K562 (cell line): ENCODE results near the gene SLC35A2. TPM values are rescaled to one million over a fixed set of nuclear protein-coding genes. Genes with fewer than 3 reads are reported as not detected.

ENCODE experiments used
- ATAC-seq: fragments of 200-7000 bp; cut with Tn5 transposase; 3 replicates; pipeline ENCODE4 v1.9.1; 2020; ENCODE audit warnings: moderate library complexity
- BruUV-seq: library from RNA; stranded (reverse); fragments of 400-500 nt; replicated peaks from 2 replicates; lab custom pipeline; 2021; lab: Mats Ljungman, UMichigan
- CTCF ChIA-PET: fragments of 300-600 bp; formaldehyde crosslinking; extraction: SDS; loops from one replicate; lab custom pipeline; 2021; ENCODE audit warnings: low intra/inter-chr PET ratio; lab: Yijun Ruan, JAX
- POLR2A ChIA-PET: fragments of 300-600, 350-650 bp; sonication (Branson Sonifier 250); formaldehyde crosslinking; extraction: SDS; loops from one replicate; lab custom pipeline; 2021; ENCODE audit warnings: antibody characterized with exemption, inconsistent platforms; lab: Yijun Ruan, JAX
- DNase-seq, 4 experiments: peaks; one replicate each; pipeline versions ENCODE4 v3.0.0 to v3.0.0-alpha.2; 2011 to 2018; ENCODE audit warnings: low spot score in 3 of 4, mixed read lengths in 3 of 4; ENCODE audit errors: extremely low read depth in 1 of 4
- FAIRE-seq: peaks from 2 replicates; lab custom pipeline; 2011; peaks lifted over from hg19 to GRCh38; lab: Jason Lieb, UNC
- H2AFZ ChIP-seq: 2 replicates; pipeline ENCODE4 v1.6.0; 2011; ENCODE audit warnings: low read depth, low read length, control low read depth, inconsistent platforms
- H3K27ac ChIP-seq: fragments of 200-600 bp; 3 replicates; pipeline ENCODE4 v1.8.0; 2011; ENCODE audit warnings: low read depth, mild to moderate bottlenecking, control low read depth, inconsistent platforms, low read length, moderate library complexity, mixed read lengths; ENCODE audit errors: extremely low read depth
- H3K27me3 ChIP-seq, 2 experiments: fragments of 300-600 bp in 1 of 2; 2 replicates in 1 of 2; 3 replicates in 1 of 2; pipeline versions ENCODE4 v1.6.0 to v1.8.0; 2011; ENCODE audit warnings: inconsistent platforms in 2 of 2, low read length in 2 of 2, mild to moderate bottlenecking in 1 of 2, mixed read lengths in 1 of 2, moderate library complexity in 1 of 2; ENCODE audit not compliant: control insufficient read depth in 2 of 2, insufficient read depth in 2 of 2
- H3K36me3 ChIP-seq: fragments of 300-600 bp; 3 replicates; pipeline ENCODE4 v1.8.0; 2011; ENCODE audit warnings: mild to moderate bottlenecking, low read length, inconsistent platforms; ENCODE audit not compliant: control insufficient read depth, insufficient read depth
- H3K4me1 ChIP-seq, 2 experiments: fragments of 200-600 bp in 1 of 2; replicated peaks in 1 of 2; 2 replicates in 1 of 2; 3 replicates in 1 of 2; pipeline versions ENCODE4 v1.5.1 to v1.8.0; 2011; ENCODE audit warnings: inconsistent platforms in 2 of 2, low read length in 2 of 2, mild to moderate bottlenecking in 1 of 2, mixed read lengths in 1 of 2, moderate library complexity in 1 of 2; ENCODE audit not compliant: control insufficient read depth in 2 of 2, insufficient read depth in 2 of 2
- H3K4me2 ChIP-seq: 2 replicates; pipeline ENCODE4 v1.6.1; 2011; ENCODE audit warnings: low read length, control low read depth, inconsistent platforms, mixed read lengths; ENCODE audit not compliant: insufficient read depth
- H3K4me3 ChIP-seq: fragments of 200-600 bp; sonication (generic), shearing (Covaris generic); 2 replicates; pipeline ENCODE4 v1.5.1; 2016; ENCODE audit warnings: control low read depth, inconsistent platforms
- H3K79me2 ChIP-seq: fragments of 200-600 bp; 3 replicates; pipeline ENCODE4 v1.8.0; 2011; ENCODE audit warnings: low read length, inconsistent platforms; ENCODE audit not compliant: control insufficient read depth, insufficient read depth
- H3K9ac ChIP-seq, 2 experiments: 2 replicates each; pipeline versions ENCODE4 v1.6.0 to v1.6.1; 2011; ENCODE audit warnings: low read depth in 2 of 2, low read length in 2 of 2, control low read depth in 1 of 2, inconsistent platforms in 1 of 2, mild to moderate bottlenecking in 1 of 2, mixed read lengths in 1 of 2; ENCODE audit not compliant: insufficient read depth in 1 of 2
- H3K9me1 ChIP-seq: one replicate; pipeline ENCODE4 v1.6.0; 2011; ENCODE audit warnings: inconsistent platforms, mild to moderate bottlenecking, low read length, moderate library complexity; ENCODE audit not compliant: control insufficient read depth, insufficient read depth
- H3K9me3 ChIP-seq: replicated peaks from 2 replicates; pipeline ENCODE4 v1.5.1; 2011; ENCODE audit warnings: low read depth, low read length, inconsistent platforms; ENCODE audit not compliant: control insufficient read depth, insufficient read depth
- H4K20me1 ChIP-seq: replicated peaks from 2 replicates; pipeline ENCODE4 v1.6.1; 2011; ENCODE audit warnings: low read length, inconsistent platforms, mixed read lengths; ENCODE audit not compliant: control insufficient read depth, insufficient read depth
- CBFA2T3 ChIP-seq: fragments of 450-650 bp; IDR thresholded peaks from 2 replicates; pipeline ENCODE4 v1.6.1; 2017
- CHD4 ChIP-seq: fragments of 200-600 bp; sonication (generic); IDR thresholded peaks from 3 replicates; pipeline ENCODE4 v1.6.1; 2012; ENCODE audit warnings: low read depth, mild to moderate bottlenecking, mixed read lengths, low read length, inconsistent platforms; ENCODE audit not compliant: insufficient read depth, insufficient replicate concordance, poor library complexity, severe bottlenecking
- CREBBP ChIP-seq: IDR thresholded peaks from one replicate; pipeline ENCODE4 v1.6.1; 2012; ENCODE audit warnings: low read depth, mild to moderate bottlenecking, control low read depth, inconsistent platforms, low read length
- FOXO4 ChIP-seq: fragments of 450-650 bp; formaldehyde crosslinking; IDR thresholded peaks from 2 replicates; pipeline ENCODE4 v1.4.0; 2020; ENCODE audit warnings: mild to moderate bottlenecking, moderate library complexity
- HMGN3 ChIP-seq: IDR thresholded peaks from 2 replicates; pipeline ENCODE4 v1.6.1; 2011; ENCODE audit warnings: borderline replicate concordance, low read depth, mild to moderate bottlenecking, mixed read lengths, low read length; ENCODE audit not compliant: insufficient read length; ENCODE audit errors: extremely low read depth
- PREB ChIP-seq: sonication (generic); formaldehyde crosslinking; IDR thresholded peaks from 2 replicates; pipeline ENCODE4 v1.8.1; 2023; ENCODE audit warnings: mild to moderate bottlenecking, missing genetic modification reagents
- SIN3B ChIP-seq: fragments of 450-650 bp; IDR thresholded peaks from 2 replicates; pipeline ENCODE4 v1.6.1; 2017; ENCODE audit warnings: low read depth, mild to moderate bottlenecking, moderate library complexity
- SMAD3 ChIP-seq: fragments of 450-650 bp; formaldehyde crosslinking; conservative IDR thresholded peaks from 2 replicates; pipeline ENCODE4 v1.4.0; 2020; ENCODE audit warnings: mild to moderate bottlenecking
- TBL1XR1 ChIP-seq, 2 experiments: IDR thresholded peaks; 2 replicates each; pipeline ENCODE4 v1.6.1; 2012; ENCODE audit warnings: improper control_type of control experiment in 2 of 2, low read length in 2 of 2, mild to moderate bottlenecking in 1 of 2
- TBP ChIP-seq: optimal IDR thresholded peaks from 2 replicates; pipeline ENCODE3; 2011; ENCODE audit warnings: low read depth, low read length, improper control_type of control experiment
- ZNF140 ChIP-seq: fragments of 250-450 bp; sonication (Bioruptor Pico); IDR thresholded peaks from 2 replicates; pipeline ENCODE4 v1.8.0; 2021; ENCODE audit warnings: moderate library complexity, mild to moderate bottlenecking, inconsistent platforms
- ZNF175 ChIP-seq: fragments of 200-800 bp; sonication (Bioruptor generic); IDR thresholded peaks from 2 replicates; pipeline ENCODE4 v1.6.1; 2016; ENCODE audit warnings: low read depth, mild to moderate bottlenecking, missing genetic modification characterization, missing compliant biosample characterization
- ZNF253 ChIP-seq: fragments of 250-450 bp; sonication (Bioruptor Pico); conservative IDR thresholded peaks from 2 replicates; pipeline ENCODE4 v1.6.1; 2021; ENCODE audit warnings: mild to moderate bottlenecking
- ZNF75A ChIP-seq: fragments of 450-650 bp; formaldehyde crosslinking; IDR thresholded peaks from 2 replicates; pipeline ENCODE4 v1.4.0; 2020; ENCODE audit warnings: mild to moderate bottlenecking
- ZNF766 ChIP-seq: fragments of 200-800 bp; sonication (Bioruptor generic); conservative IDR thresholded peaks from 2 replicates; pipeline ENCODE4 v1.6.1; 2016; ENCODE audit warnings: missing genetic modification characterization, missing compliant biosample characterization
- WGBS: fragments of 100-300 bp; shearing (Covaris generic); methylation state at CpG from one replicate; pipeline ENCODE4 v1.1.6; 2016; ENCODE audit warnings: low coverage, mixed read lengths; ENCODE audit not compliant: insufficient coverage; ENCODE audit errors: missing lambda C conversion rate; 5-methylcytosine and 5-hydroxymethylcytosine counted together
- in situ Hi-C: fragments of 300-500 bp; cut with MboI; formaldehyde crosslinking; loops from 4 replicates; pipeline ENCODE4 v1.15.0; 2018; ENCODE audit warnings: inconsistent platforms, mixed read lengths
- intact Hi-C: fragments of 100-400 bp; cut with micrococcal nuclease; formaldehyde crosslinking; loops from 2 replicates; pipeline ENCODE4 v1.14.2; 2022
- polyA plus RNA-seq, 8 experiments: library from polyadenylated mRNA; depleted of rRNA in 4 of 8; stranded (reverse) in 5 of 8; unstranded in 3 of 8; fragments of >200 nt; fragmentation: Nextera tagmentation in 2 of 8; fragmentation: Illumina TruSeq in 1 of 8; extraction: Ambion mirVana in 2 of 8; extraction: Trizol in 1 of 8; gene quantifications; 2 replicates each; pipeline versions ENCODE4 v1.2.1 to v1.2.3, GENCODE V29; 2011 to 2014; ENCODE audit warnings: inconsistent platforms in 1 of 8, missing spikeins in 1 of 8
- total RNA-seq, 7 experiments: library from RNA; depleted of rRNA in 6 of 7; stranded (reverse); fragments of >200 nt in 6 of 7; fragmentation: Illumina TruSeq in 2 of 7; extraction: Trizol in 2 of 7; gene quantifications; 2 replicates each; pipeline versions ENCODE4 v1.2.1 to v1.2.3, GENCODE V29; 2011 to 2021; ENCODE audit warnings: low replicate concordance in 1 of 7

The SLC35A2 gene
- total and polyA plus RNA-seq, 9 of the 15 experiments (the other 6 are each of a cell fraction or from before 2014, with no cell fraction given) = 3.3 to 38.9 (median 20.0) TPM

DNA sequence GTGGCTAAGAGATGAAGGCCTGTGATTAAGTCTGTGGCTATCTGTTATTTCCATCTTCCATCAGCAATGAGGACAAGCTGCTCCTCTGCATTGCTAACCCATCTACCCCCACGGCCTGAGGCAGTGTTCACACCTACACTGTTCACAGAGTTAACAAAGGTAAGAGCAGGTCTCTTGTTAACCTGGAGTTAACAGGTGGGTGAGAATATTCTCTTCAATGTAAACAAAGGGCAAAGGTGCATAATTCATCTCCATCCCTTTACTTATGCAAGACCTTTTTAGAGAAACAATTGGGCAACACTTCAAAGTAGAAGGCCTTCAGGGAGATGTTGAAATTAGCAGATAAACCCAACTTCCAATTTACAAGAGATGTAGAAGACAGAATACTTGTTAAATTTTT is 2.8 kb downstream of the SLC35A2 start:
- no peak for TF ChIP-seq SIN3B
- no peak for TF ChIP-seq ZNF766 (CRISPR knock-in tag)
- TF ChIP-seq CHD4 = no peak
- no peak for TF ChIP-seq TBL1XR1 (IDR thresholded peaks at IDR 0.05; ENCODE audit: low read length in 2 of 2)
- TF ChIP-seq CREBBP = no peak
- TF ChIP-seq FOXO4 = no peak
- TF ChIP-seq ZNF253 = no peak
- no peak for TF ChIP-seq TBP
- TF ChIP-seq ZNF75A (CRISPR knock-in tag) = no peak
- TF ChIP-seq ZNF175 (CRISPR knock-in tag) = no peak
- TF ChIP-seq ZNF140 = no peak
- TF ChIP-seq CBFA2T3 = no peak
- no peak for TF ChIP-seq PREB (CRISPR knock-in tag)
- no peak for TF ChIP-seq SMAD3 (CRISPR knock-in tag)
- TF ChIP-seq HMGN3 = no peak
- in situ Hi-C loops (no loop called here), intact Hi-C loops (no loop called here)
- Histone ChIP-seq H3K9me1 (no peaks in the 10 kb centered on the region), H3K27ac (no peak overlapping the region), H3K9me3 (no peaks in the 10 kb centered on the region), H3K9ac (no peak overlapping the region), H3K4me3 (no peak overlapping the region), H2AFZ (no peak overlapping the region), H3K27me3 (no peaks in the 10 kb centered on the region), H3K4me2 (no peak overlapping the region), H3K36me3 (peaks cover 63% of the 10 kb centered on the region; the same call in 2 of the 3 replicates), H3K79me2 (peaks cover 21% of the 10 kb centered on the region), H4K20me1 (peaks cover 6% of the 10 kb centered on the region; the same call in 1 of the 2 replicates), H3K4me1 (peaks cover 19 to 26% of the 10 kb centered on the region in 2 experiments)
- ATAC-seq = no peak
- ChIA-PET POLR2A (interaction anchor here (0.9 kb wide), 1 partner anchor 11 kb away, joined by 3 read pairs; the partner anchor contains the start of genes PQBP1 and TIMM17B), CTCF (no interaction called here)
- FAIRE-seq = no peak
- WGBS = 76% methylated on average over 1 of the region's 1 CpG
- no TSS peak for BruUV-seq
- DNase-seq = no peak
